HepG2 (cell line): ENCODE measurements around the gene ESF1. TPM values are rescaled to one million over a fixed set of nuclear protein-coding genes. Genes with fewer than 3 reads are reported as not detected.

ENCODE experiments used
- CBX2 ChIP-seq, 2 experiments: fragments of 200-600 bp in 1 of 2; sonication (generic); formaldehyde crosslinking in 1 of 2; IDR thresholded peaks; 2 replicates each; pipeline versions ENCODE4 v1.7.0 to v1.8.1; 2018 to 2022; ENCODE audit warnings: low read depth in 2 of 2, low read length in 1 of 2, mild to moderate bottlenecking in 1 of 2, missing genetic modification reagents in 1 of 2
- ETS1 ChIP-seq: sonication (generic); formaldehyde crosslinking; IDR thresholded peaks from 2 replicates; pipeline ENCODE4 v1.4.0; 2020; ENCODE audit warnings: missing genetic modification reagents
- HMG20B ChIP-seq: conservative IDR thresholded peaks from 2 replicates; pipeline ENCODE4 v1.6.1; 2016; ENCODE audit warnings: missing genetic modification reagents, missing compliant biosample characterization
- JARID2 ChIP-seq: sonication (generic); formaldehyde crosslinking; IDR thresholded peaks from 2 replicates; pipeline ENCODE4 v1.8.1; 2023; ENCODE audit warnings: missing genetic modification reagents, inconsistent platforms; ENCODE audit not compliant: insufficient replicate concordance
- NFRKB ChIP-seq: fragments of 450-650 bp; IDR thresholded peaks from 2 replicates; pipeline ENCODE4 v1.6.1; 2017
- SMYD3 ChIP-seq: sonication (generic); formaldehyde crosslinking; IDR thresholded peaks from 2 replicates; pipeline ENCODE4 v1.8.1; 2023; ENCODE audit warnings: mild to moderate bottlenecking, missing genetic modification reagents
- TERF1 ChIP-seq: sonication (generic); formaldehyde crosslinking; IDR thresholded peaks from 2 replicates; pipeline ENCODE4 v1.8.0; 2022; ENCODE audit warnings: mild to moderate bottlenecking, missing genetic modification reagents, moderate library complexity
- TMF1 ChIP-seq: sonication (generic); formaldehyde crosslinking; IDR thresholded peaks from 2 replicates; pipeline ENCODE4 v1.8.1; 2022; ENCODE audit warnings: low read depth, missing genetic modification reagents
- ZBTB40 ChIP-seq, 2 experiments: fragments of 450-650 bp in 1 of 2; sonication (generic) in 1 of 2; formaldehyde crosslinking in 1 of 2; IDR thresholded peaks; 2 replicates each; pipeline versions ENCODE4 v1.6.1 to v1.8.0; 2016 to 2022; ENCODE audit warnings: antibody characterized with exemption in 1 of 2, mild to moderate bottlenecking in 1 of 2, missing genetic modification reagents in 1 of 2
- ZNF30 ChIP-seq: sonication (generic); formaldehyde crosslinking; IDR thresholded peaks from 2 replicates; pipeline ENCODE4 v1.5.0; 2020; ENCODE audit warnings: mild to moderate bottlenecking, missing genetic modification reagents
- ZNF34 ChIP-seq: sonication (generic); formaldehyde crosslinking; IDR thresholded peaks from 2 replicates; pipeline ENCODE4 v1.4.0; 2020; ENCODE audit warnings: mild to moderate bottlenecking, missing genetic modification reagents, borderline replicate concordance
- ZNF44 ChIP-seq: sonication (generic); formaldehyde crosslinking; IDR thresholded peaks from 2 replicates; pipeline ENCODE4 v1.5.1; 2020; ENCODE audit warnings: mild to moderate bottlenecking, missing genetic modification reagents
- ZNF513 ChIP-seq: sonication (generic); formaldehyde crosslinking; conservative IDR thresholded peaks from 2 replicates; pipeline ENCODE4 v1.5.0; 2020; ENCODE audit warnings: missing genetic modification reagents
- ZNF614 ChIP-seq: IDR thresholded peaks from 2 replicates; pipeline ENCODE4 v1.6.1; 2018; ENCODE audit warnings: missing biosample characterization, missing genetic modification reagents, inconsistent platforms, borderline replicate concordance
- ZNF670 ChIP-seq: sonication (generic); formaldehyde crosslinking; IDR thresholded peaks from 2 replicates; pipeline ENCODE4 v1.8.0; 2022; ENCODE audit warnings: mild to moderate bottlenecking, missing genetic modification reagents, borderline replicate concordance
- ZNF878 ChIP-seq: sonication (generic); formaldehyde crosslinking; IDR thresholded peaks from 2 replicates; pipeline ENCODE4 v1.8.1; 2023; ENCODE audit warnings: mild to moderate bottlenecking, missing genetic modification reagents, moderate library complexity
- polyA plus RNA-seq, 8 experiments: library from polyadenylated mRNA; depleted of rRNA in 3 of 8; stranded (reverse) in 7 of 8; unstranded in 1 of 8; fragments of >200 nt; fragmentation: Illumina TruSeq in 4 of 8; extraction: Trizol in 4 of 8; gene quantifications; 2 replicates each; pipeline versions ENCODE4 v1.2.1 to v1.2.3, GENCODE V29; 2011 to 2016; ENCODE audit warnings: low read depth in 4 of 8, missing spikeins in 1 of 8, mixed read lengths in 1 of 8; ENCODE audit not compliant: insufficient read depth in 1 of 8
- total RNA-seq, 5 experiments: library from RNA; depleted of rRNA; stranded (reverse); fragments of >200 nt; fragmentation: Illumina TruSeq; extraction: Trizol; gene quantifications; 2 replicates each; pipeline ENCODE4 v1.2.3, GENCODE V29; 2016; ENCODE audit warnings: low read depth in 1 of 5

ESF1 gene
- total and polyA plus RNA-seq, 2 of the 13 experiments (the other 11 are each of a cell fraction or from before 2014, with no cell fraction given) = 7.3 to 66.9 TPM

DNA sequence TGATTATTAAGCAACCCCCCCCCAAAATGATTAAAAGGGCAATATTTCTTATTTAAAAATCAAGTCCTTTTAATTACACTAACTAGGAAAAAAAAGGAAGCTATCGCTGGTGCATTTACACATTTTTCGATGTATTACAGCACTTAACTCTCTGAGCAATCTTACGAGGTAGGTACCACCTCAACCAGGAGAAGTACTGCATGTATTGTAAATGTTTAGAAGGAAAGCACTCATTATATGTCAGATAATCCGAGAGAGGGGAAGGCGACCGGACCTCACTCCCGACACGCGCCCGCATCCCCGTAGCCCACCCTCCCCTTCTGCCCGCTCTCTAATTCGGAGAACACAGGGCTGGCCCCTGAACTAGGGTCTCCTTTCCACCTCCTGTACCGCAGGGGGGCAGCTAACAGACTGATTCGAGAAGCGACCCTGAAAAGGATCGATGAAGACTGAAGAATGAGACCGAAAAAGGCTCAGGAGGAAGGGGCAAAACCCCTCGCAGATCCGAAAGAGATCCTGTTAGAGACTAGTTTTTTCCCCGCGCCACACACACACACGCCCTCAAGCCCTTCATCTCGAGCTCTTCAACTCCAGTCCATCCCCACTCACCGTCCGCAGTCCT is 337 bp downstream of the ESF1 start (continued):
- TF ChIP-seq ETS1 = no peak
- no peak for TF ChIP-seq ZNF614 (CRISPR knock-in tag)
- TF ChIP-seq ZNF878 (CRISPR knock-in tag) = peak; percentile 86
- no peak for TF ChIP-seq ZNF513 (CRISPR knock-in tag)
- 0 out of 2 replicates have a peak, but pooled peaks have one; percentile 1 for TF ChIP-seq ZBTB40 (IDR thresholded peaks at IDR 0.05)
- no peak for TF ChIP-seq ZBTB40 (CRISPR knock-in tag; IDR thresholded peaks at IDR 0.05)
- TF ChIP-seq JARID2 (CRISPR knock-in tag) = no peak
- TF ChIP-seq ZNF34 (CRISPR knock-in tag) = peak; percentile 87; the same call in 1 of the 2 replicates
- TF ChIP-seq TMF1 (CRISPR knock-in tag) = peak; percentile 95; the same call in 1 of the 2 replicates
- 0 out of 2 replicates have a peak, but pooled peaks have one; percentile 22 for TF ChIP-seq TERF1 (CRISPR knock-in tag)
- TF ChIP-seq ZNF44 (CRISPR knock-in tag) = no peak
- TF ChIP-seq HMG20B (CRISPR knock-in tag) = no peak
- TF ChIP-seq CBX2 (IDR thresholded peaks at IDR 0.05; ENCODE audit: low read depth, low read length) = no peak
- TF ChIP-seq CBX2 (CRISPR knock-in tag; IDR thresholded peaks at IDR 0.05; ENCODE audit: low read depth) = peak; percentile 79; the same call in 1 of the 2 replicates
- TF ChIP-seq ZNF30 (CRISPR knock-in tag) = no peak
- peak; percentile 83 for TF ChIP-seq ZNF670
- TF ChIP-seq SMYD3 = peak; percentile 95
- no peak for TF ChIP-seq NFRKB
